Fibroblast of lung (primary cell): Measurements from ENCODE around the gene DTWD1. TPM values are rescaled to one million over a fixed set of nuclear protein-coding genes. Genes with fewer than 3 reads are reported as not detected.

Source experiments
- DNase-seq, 2 donors: peaks; one replicate each; pipeline versions ENCODE4 v3.0.0 to v3.0.0-alpha.2; 2010; ENCODE audit warnings: low read depth in 2 of 2
- H2AFZ ChIP-seq: 2 replicates; pipeline ENCODE4 v1.5.1; 2012; ENCODE audit warnings: low read length, control low read depth, inconsistent platforms
- H3K27ac ChIP-seq: 2 replicates; pipeline ENCODE4 v1.5.1; 2011; ENCODE audit warnings: low read length, control low read depth; ENCODE audit not compliant: insufficient read depth
- H3K27me3 ChIP-seq: 2 replicates; pipeline ENCODE4 v1.5.1; 2011; ENCODE audit warnings: mild to moderate bottlenecking, low read length; ENCODE audit not compliant: control insufficient read depth, insufficient read depth
- H3K36me3 ChIP-seq: 2 replicates; pipeline ENCODE4 v1.5.1; 2011; ENCODE audit warnings: low read length; ENCODE audit not compliant: control insufficient read depth, insufficient read depth
- H3K4me1 ChIP-seq: 2 replicates; pipeline ENCODE4 v1.5.1; 2011; ENCODE audit warnings: low read length; ENCODE audit not compliant: control insufficient read depth, insufficient read depth; ENCODE audit errors: extremely low read depth
- H3K4me2 ChIP-seq: 2 replicates; pipeline ENCODE4 v1.5.1; 2011; ENCODE audit warnings: low read length, control low read depth; ENCODE audit not compliant: insufficient read depth; ENCODE audit errors: extremely low read depth
- H3K4me3 ChIP-seq, 4 experiments: fragments of 200-600 bp in 1 of 4; sonication (generic) in 1 of 4; replicated peaks in 1 of 4; 2 replicates each; pipeline ENCODE4 v1.5.1; 2011 to 2016; ENCODE audit warnings: low read length in 4 of 4, low read depth in 3 of 4, mild to moderate bottlenecking in 3 of 4, control low read depth in 2 of 4, inconsistent platforms in 1 of 4, mixed read lengths in 1 of 4; ENCODE audit not compliant: insufficient read depth in 1 of 4; ENCODE audit errors: control extremely low read depth in 1 of 4
- H3K79me2 ChIP-seq: 2 replicates; pipeline ENCODE4 v1.5.1; 2012; ENCODE audit warnings: mild to moderate bottlenecking, low read length, inconsistent platforms; ENCODE audit not compliant: control insufficient read depth, insufficient read depth
- H3K9ac ChIP-seq: 2 replicates; pipeline ENCODE4 v1.5.1; 2011; ENCODE audit warnings: mild to moderate bottlenecking, low read length, control low read depth; ENCODE audit not compliant: insufficient read depth
- H3K9me3 ChIP-seq: 2 replicates; pipeline ENCODE4 v1.5.1; 2012; ENCODE audit warnings: low read depth, low read length; ENCODE audit not compliant: control insufficient read depth, insufficient read depth
- H4K20me1 ChIP-seq: 2 replicates; pipeline ENCODE4 v1.5.1; 2011; ENCODE audit warnings: low read length; ENCODE audit not compliant: control insufficient read depth, insufficient read depth; ENCODE audit errors: extremely low read depth
- CTCF ChIP-seq, 2 donors: IDR thresholded peaks in 1 of 2; conservative IDR thresholded peaks in 1 of 2; 1 replicate in 1 of 2; 2 replicates in 1 of 2; pipeline ENCODE4 v1.5.1; 2011 to 2012; ENCODE audit warnings: low read length in 2 of 2, control low read depth in 1 of 2, inconsistent platforms in 1 of 2, low read depth in 1 of 2, mild to moderate bottlenecking in 1 of 2
- EZH2 ChIP-seq: IDR thresholded peaks from 2 replicates; pipeline ENCODE4 v1.5.1; 2012; ENCODE audit warnings: low read length, control low read depth, mild to moderate bottlenecking; ENCODE audit errors: missing control alignments
- polyA plus RNA-seq, 2 donors: library from polyadenylated mRNA; depleted of rRNA in 1 of 2; stranded (reverse) in 1 of 2; unstranded in 1 of 2; fragments of >200 nt; gene quantifications; 2 replicates each; pipeline ENCODE4 v1.2.1, GENCODE V29; 2011 to 2012; ENCODE audit warnings: missing spikeins in 1 of 2
- total RNA-seq: library from RNA; depleted of rRNA; stranded (reverse); fragments of >200 nt; gene quantifications from 2 replicates; pipeline ENCODE4 v1.2.1, GENCODE V29; 2014

The DTWD1 gene
- total and polyA plus RNA-seq, 2 donors (not counting 1 experiment from before 2014, with no cell fraction given), result 61.8 to 156 TPM

- no peak for DNase-seq
- H3K9me3 ChIP-seq, result no peaks in the 10 kb centered on the region
- H3K4me2 ChIP-seq, result no peak overlapping the region
- H4K20me1 ChIP-seq, result no peaks in the 10 kb centered on the region
- H3K4me1 ChIP-seq, result peaks cover 2% of the 10 kb centered on the region
- no peaks in the 10 kb centered on the region for H3K36me3 ChIP-seq
- no peak for TF ChIP-seq CTCF (conservative IDR thresholded peaks at IDR 0.05 in 1 of 2, IDR thresholded peaks at IDR 0.05 in 1 of 2; ENCODE audit: low read depth in 1 of 2, low read length in 2 of 2)
- TF ChIP-seq EZH2, result no peak
- H3K27ac ChIP-seq, result no peak overlapping the region
- no peak overlapping the region for H2AFZ ChIP-seq
- H3K4me3 ChIP-seq, result no peak overlapping the region
- H3K79me2 ChIP-seq, result no peaks in the 10 kb centered on the region
- no peaks in the 10 kb centered on the region for H3K27me3 ChIP-seq
- no peak overlapping the region for H3K9ac ChIP-seq
Measured at GRCh38 chr15:49669288-49669687, 48.4 kb downstream of the DTWD1 start.

GRCh38 chr15:49673861-49674260 lies 53.0 kb downstream of the DTWD1 start:
- no peaks in the 10 kb centered on the region for H4K20me1 ChIP-seq
- DNase-seq, result no peak
- H3K79me2 ChIP-seq, result no peaks in the 10 kb centered on the region
- no peak overlapping the region for H3K4me2 ChIP-seq
- no peaks in the 10 kb centered on the region for H3K27me3 ChIP-seq
- no peak overlapping the region for H3K4me3 ChIP-seq
- no peaks in the 10 kb centered on the region for H3K36me3 ChIP-seq
- H3K9me3 ChIP-seq, result no peaks in the 10 kb centered on the region
- no peak overlapping the region for H2AFZ ChIP-seq
- no peak for TF ChIP-seq CTCF (conservative IDR thresholded peaks at IDR 0.05 in 1 of 2, IDR thresholded peaks at IDR 0.05 in 1 of 2; ENCODE audit: low read depth in 1 of 2, low read length in 2 of 2)
- no peak for TF ChIP-seq EZH2
- H3K4me1 ChIP-seq, result peaks cover 2% of the 10 kb centered on the region
- no peak overlapping the region for H3K9ac ChIP-seq
- no peak overlapping the region for H3K27ac ChIP-seq

- Histone ChIP-seq H3K4me1 (peaks cover 2% of the 10 kb centered on the region), H3K27ac (no peak overlapping the region), H4K20me1 (no peaks in the 10 kb centered on the region), H3K4me3 (no peak overlapping the region), H3K36me3 (no peaks in the 10 kb centered on the region), H3K79me2 (no peaks in the 10 kb centered on the region), H3K9me3 (no peaks in the 10 kb centered on the region), H3K27me3 (no peaks in the 10 kb centered on the region), H2AFZ (no peak overlapping the region), H3K9ac (no peak overlapping the region), H3K4me2 (no peak overlapping the region)
- TF ChIP-seq EZH2 (no peak), CTCF (conservative IDR thresholded peaks at IDR 0.05 in 1 of 2, IDR thresholded peaks at IDR 0.05 in 1 of 2; ENCODE audit: low read depth in 1 of 2, low read length in 2 of 2) (no peak)
- peak in 1 of 2 donors; percentile 31 for DNase-seq
Measured at GRCh38 chr15:49674370-49674769, 53.5 kb downstream of the DTWD1 start.
